ENCODE measurements around the gene DLGAP1.

The DLGAP1 gene

DNA sequence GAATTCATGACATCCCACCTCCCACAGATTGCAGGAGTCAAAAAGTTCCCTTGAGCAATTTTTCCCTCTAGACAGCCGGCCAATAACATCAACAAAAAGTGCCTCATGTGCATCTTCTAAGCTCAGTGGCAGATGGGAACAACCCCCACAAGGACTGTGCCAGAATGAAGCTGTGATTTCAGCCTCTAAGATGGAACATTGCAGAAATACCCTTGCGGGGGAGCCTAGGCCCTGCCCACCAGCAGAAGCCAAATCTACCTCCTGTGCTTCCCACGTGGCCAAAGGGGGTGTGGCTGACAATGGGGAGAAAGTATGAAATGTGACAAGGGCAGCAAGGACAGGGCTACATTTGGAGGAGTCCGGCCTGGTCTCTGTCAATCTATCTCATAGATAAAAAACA lies 522.8 kb downstream of the DLGAP1 start:
- no peak for DNase-seq (ENCODE audit: low read depth)

DNA sequence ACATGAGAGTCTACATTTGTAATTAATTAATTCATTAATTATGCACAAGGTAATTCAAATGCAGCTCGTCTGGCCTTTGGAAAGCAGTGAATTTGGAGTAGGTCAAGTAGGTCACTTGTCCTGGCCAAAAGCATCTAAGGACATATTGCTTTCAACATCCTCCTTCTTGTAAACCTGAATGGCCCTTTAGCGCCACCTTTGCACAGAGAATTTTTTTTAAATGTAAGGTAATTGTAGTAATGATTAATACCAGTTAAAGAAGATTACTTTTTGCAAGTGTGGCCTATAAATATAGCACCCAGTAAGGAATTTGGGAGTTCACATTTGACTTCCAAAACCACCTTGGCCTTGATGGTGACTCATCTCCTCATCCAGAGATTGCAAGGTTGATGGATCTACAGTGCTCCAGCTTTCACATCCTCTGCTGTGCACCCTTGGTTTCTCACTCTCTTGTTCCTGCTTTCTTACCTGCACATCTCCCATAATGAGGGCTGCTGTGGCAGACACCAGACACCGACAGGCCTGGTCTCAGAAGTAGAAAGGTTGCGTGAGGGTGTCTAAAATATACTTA lies 523.5 kb downstream of the DLGAP1 start:
- no peak for DNase-seq (ENCODE audit: low read depth)

DNA sequence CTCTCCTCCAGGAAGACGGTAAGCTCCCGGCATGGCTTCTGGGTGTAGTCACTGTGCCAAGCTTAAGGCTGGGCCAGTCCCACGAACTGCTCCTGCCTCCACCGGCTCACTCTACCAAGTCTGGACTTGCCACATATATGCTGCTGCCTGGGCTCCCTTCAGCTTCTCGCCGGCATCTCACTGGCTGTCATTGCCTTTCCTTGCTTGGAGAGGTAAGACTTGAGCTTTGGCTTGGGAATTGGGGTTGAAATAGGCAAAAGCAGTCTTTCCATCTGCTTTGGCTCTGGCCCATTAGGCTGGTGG lies 524.1 kb downstream of the DLGAP1 start:
- no peak for DNase-seq (ENCODE audit: low read depth)

DNA sequence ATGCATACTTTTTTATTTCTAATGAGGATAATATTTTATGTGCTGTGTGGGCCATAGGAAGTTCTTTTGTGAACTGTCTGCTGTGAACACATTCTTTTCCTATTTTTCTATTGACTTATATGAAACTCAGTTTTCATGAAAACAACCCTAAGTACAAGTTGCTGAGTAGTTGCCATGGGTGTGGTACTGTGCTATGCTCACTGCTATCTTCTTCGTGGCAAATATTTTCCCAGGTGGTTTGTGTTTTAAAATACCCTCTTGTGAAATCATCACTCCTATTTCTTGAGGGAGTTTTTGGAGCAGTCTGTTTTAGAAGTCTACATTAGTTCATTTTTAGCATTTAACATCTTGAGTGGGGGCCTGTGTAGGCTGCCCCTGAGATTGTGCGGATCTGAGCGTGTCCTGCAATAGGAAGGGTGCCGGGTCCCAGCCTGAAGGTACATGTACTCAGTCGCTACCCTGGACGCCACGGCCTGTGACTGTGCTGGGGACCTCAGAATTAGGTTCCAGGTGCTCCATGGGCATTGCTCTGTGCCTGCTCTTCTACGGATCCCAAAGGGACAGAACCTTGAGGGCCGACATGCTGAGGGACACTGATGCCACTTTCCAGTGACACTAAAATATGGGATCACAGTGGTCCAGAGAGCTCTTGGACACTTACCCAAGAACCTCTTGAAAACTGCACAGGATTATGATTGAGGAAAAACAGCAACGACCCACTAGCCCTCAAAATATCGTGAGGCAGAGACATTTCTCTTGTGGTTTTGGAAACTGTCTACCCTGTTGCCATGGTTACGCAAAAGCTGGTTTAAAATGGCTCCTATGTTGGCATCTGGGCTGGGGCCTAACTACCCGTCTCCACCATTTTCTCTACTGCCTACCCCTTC lies 524.7 kb downstream of the DLGAP1 start:
- DNase-seq (ENCODE audit: low read depth), result no peak

DNA sequence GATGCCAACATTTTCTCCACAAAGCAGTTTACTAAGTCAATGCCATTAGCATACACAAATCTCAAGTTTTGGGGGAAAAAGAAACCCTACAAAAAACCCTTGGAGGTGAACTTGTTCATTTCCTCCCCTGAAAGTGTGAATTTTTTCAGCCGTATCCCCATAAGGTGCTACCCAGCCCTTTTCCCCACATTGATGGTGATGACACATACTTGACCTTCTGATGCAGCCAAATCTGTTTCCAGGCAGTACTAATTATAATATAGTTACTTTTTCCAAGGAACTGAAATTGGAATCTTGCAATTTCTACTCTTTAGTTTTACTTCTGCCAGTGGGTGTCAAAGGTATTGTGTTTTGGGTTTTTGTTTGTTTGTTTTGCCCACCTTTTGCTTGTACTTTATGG lies 530.7 kb downstream of the DLGAP1 start:
- no peak for DNase-seq (ENCODE audit: low read depth)

DNA sequence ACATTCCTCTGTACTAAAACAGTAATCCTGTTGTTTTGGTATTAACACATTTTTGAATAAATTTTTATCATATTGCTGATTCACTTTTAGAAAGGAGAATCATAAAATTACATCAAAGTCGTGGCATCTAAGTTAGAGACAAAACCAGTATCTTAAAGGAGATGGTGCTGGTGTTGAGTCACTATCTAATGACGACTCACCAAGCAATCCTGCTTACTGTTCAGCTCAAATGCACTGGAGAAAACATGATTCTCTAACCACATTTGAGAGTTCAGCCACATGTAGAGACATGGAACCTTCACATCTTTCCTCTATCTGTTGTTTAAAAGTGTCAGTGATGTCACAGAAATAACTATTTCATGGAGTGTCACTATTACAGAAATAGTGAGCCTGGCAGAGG lies 531.4 kb downstream of the DLGAP1 start:
- no peak for DNase-seq (ENCODE audit: low read depth)

DNA sequence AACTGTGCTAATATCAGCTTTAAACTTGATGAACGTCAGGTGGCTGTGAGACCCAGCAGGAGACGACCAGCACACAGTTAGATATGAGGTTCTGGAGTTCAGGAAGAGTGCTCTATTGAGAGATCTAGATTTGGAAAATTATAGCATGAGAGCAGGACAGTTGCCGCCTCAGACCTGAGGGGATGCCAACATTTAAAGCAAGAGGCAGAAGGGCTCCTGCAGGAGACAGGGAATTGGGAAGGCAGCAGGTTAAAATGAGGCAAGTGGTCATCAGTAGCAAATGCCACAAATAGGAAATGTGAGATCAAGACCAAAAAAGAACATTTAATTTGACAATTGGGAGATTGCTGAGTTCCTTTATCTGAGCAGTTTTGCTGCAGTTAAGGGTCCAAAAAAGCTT lies 533.3 kb downstream of the DLGAP1 start:
- no peak for DNase-seq (ENCODE audit: low read depth)

DNA sequence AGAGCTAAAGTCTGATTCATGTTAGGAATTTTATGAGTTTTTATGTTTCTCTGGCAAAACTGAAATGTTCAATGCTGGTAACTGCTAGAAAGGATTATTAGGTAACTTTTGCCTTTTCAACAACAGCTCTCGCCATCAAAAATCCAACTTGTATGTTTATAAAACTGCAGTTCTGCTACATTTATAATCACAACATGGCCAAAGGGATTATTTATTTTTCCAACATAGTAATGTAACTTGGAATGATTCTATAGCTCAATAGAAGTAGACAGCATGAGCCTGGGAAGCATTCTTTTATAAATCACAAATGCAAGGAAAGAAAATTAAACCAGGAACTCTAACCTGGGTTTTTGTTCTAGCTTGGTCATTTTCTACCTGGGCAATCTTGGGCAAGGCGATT lies 534.3 kb downstream of the DLGAP1 start:
- no peak for DNase-seq (ENCODE audit: low read depth)

DNA sequence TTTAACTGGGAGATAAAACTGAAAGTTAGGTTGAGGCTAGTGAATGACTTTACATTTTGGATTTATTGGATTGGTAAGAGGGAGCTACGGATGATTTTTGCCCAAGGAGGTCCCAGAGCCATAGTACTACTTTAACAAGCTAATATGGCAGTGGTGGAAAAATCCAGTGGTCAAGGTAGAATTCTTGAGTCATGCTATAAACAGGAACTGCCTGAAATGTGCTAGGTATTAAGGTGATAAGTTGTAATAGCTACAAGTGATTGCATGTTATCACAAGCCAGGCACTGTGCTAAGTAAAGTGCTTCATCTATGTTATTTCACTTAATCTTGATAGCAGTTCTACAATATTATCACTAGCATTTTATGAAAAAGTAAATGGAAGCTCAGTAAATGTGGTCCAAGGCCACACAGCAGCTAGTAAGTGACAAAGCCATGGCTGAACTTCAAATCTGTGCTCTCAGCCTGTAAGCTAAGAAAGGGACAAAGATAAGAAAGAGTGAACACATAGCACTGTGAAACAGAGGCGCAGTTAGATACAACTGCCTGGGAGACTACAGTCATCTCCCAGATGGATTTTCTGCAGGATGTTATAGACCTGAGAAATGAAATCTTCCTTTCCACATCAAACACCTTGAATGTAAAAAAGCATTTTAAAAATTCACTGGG lies 535.6 kb downstream of the DLGAP1 start:
- DNase-seq (ENCODE audit: low read depth), result no peak

DNA sequence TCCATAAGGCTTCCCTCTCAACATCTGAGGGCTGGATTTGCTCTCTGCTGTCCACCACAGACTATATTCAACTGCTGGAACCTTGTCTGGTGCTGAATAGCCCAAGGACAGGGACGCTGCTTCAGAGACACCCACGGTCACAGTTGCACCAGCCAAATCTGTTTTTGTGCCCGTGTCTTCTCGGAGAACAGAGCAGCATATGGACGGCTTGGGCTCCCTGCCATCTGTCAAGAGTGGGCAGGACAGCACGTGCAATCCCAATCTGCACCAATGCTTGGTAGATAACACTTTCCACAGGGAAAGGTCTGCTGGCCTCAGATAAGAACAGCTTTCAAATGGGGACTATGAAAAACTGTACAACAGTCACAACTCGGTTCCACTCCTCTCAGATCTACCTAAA lies 539.0 kb downstream of the DLGAP1 start:
- DNase-seq (ENCODE audit: low read depth), result no peak

DNA sequence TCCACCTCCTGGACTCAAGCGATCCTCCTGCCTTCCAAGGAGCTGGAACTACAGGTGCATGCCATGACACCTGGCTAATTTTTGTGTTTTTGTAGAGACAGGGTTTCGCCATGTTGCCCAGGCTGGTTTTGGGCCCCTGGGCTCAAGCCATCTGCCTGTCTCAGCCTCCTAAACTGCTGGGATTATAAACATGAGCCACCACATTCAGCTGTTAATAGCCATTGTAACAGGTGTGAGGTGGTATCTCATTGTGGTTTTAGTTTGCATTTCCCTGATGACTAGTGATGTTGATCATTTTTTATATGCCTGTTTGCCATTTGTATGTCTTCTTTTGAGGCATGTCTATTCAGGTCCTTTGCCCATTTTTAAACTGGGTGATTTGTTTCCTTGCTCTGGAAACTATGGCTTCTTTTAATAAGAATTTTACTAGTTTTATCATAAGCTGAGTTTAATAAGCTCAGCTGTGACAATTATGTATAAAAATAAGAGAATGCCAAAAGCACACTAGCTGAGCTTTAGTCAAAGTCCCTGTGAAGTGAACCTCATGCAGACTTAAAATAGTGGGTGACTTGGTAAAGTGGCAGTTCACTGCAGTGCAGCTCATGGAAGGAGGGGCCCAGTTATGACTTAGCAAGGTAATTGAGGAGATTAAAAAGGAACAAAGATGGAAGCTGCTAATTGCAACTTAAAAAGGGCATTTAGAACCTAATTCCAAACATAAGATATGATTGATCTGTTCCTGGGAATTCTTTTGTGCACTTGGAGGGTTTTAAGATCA lies 540.1 kb downstream of the DLGAP1 start:
- no peak for DNase-seq (ENCODE audit: low read depth)

DNA sequence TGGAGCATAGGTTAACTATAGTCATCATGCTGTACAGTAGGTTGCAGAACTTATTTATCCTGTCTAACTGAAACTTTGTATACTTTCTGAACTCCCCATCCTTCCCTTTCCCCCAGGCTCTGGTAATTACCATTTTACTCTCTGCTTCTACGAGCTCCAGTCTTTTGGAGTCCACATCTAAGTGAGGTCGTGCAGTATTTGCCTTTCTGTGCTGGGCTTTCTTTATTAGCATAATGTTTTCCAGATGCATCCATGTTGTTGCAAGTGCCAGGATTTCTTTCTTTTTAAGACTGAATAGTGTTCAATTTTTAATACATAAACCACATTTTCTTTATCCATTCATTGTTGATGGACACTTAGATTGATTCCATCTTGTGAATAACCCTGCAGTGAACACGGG lies 541.0 kb downstream of the DLGAP1 start:
- DNase-seq (ENCODE audit: low read depth), result no peak

DNA sequence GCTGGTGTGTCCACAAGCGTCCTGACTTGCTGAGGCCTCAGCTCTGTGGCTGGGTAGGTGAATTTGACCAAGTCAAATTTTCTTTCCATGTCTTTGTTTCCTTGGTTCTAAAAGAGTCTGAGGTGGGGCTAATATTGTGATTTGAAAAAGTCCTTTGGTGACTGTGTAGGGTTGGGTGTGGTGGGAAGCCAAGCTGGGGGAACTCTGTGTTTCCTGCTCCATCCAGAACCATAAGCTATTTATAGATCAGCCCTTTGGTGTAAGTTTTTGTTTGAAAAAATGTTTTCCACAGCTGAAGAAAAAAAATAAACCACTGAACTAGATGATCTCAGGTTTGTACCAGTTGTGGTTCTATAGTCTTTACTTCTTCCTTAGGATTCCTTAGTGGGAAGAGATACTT lies 542.4 kb downstream of the DLGAP1 start:
- no peak for DNase-seq (ENCODE audit: low read depth)

DNA sequence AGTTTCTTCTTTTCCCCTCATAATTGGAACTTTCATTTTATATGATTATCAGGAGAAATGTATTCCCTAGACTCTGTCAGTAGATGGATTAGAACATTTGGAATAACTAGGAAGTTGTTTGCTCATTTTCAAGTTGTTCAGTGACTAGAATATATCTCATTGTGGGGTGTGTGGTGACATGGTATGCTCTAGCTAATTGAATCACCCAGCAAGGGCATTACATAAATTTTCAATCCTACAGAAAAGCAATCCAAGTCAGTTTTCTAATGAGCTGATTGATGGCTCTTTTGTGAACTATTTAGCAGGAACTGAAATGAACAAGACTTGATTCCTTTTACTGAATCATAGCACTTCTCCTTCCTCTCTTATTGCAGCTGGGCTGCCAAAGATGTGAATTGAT lies 543.7 kb downstream of the DLGAP1 start:
- no peak for DNase-seq (ENCODE audit: low read depth)

DNA sequence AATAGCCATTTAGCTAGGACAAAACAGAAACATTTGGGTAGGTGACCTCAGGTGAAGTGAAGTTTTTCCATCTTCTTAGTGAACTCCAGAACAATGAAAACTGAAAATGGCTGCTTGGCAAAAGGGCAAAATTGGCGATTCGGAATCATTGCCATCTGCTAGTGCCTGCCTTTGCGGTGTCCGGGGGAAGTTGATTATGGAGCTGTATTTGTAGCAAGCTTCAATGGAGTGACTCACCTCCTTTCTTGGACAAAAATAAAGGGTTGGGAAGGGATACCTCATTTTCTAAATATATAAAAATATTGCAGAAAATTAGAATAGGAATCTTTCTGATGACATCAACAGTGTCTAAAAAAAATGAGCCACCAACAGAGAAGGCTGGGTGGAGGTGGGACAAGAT lies 544.6 kb downstream of the DLGAP1 start:
- DNase-seq (ENCODE audit: low read depth), result no peak

DNA sequence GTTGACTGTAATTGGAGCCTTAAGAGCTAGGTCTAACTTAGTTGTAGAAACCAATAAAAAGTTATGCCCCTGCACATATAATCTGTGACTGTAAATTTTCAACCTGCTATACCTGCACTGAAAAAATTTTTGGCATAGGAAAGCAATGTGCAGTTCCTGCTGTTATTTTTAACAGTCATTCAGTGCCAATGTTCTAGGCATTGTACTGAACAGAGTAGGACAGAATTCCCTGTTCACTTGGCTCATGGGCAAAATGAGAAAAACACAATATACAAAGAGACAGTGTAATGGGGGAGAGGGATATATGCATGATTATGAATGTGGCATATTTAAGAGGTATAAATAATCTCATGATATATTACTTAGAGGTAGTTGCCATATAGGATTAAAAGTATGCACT lies 547.2 kb downstream of the DLGAP1 start:
- DNase-seq (ENCODE audit: low read depth), result no peak

DNA sequence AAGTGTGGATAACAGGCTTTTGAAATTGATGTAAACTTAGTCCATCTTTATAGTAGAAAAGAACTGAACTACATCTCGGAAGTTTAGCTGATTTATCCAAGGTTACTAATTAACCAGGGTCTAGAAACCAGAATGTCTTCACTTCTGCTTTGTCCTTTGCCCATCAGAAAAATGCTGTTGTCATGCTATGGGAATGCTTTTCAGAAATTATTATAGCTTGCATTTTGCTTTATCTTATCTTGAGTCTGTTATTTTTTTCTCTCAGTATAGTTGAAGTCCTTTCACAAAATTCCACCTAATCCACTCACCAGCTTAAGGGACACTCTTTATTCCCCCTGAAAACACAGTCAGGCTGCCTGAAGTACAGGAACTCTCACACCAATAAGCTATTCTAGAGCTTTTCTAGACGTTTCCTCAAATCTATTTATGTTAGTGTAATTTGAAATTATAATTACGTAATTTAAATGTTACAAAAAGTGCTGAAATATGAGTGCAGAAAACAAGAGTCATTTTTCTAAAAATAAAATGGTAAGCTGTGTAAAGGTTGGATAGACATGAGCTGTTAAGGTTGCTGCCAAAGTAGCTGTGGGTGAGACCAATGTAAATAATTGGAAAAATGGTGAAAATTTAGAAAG lies 548.9 kb downstream of the DLGAP1 start:
- no peak for DNase-seq (ENCODE audit: low read depth)

DNA sequence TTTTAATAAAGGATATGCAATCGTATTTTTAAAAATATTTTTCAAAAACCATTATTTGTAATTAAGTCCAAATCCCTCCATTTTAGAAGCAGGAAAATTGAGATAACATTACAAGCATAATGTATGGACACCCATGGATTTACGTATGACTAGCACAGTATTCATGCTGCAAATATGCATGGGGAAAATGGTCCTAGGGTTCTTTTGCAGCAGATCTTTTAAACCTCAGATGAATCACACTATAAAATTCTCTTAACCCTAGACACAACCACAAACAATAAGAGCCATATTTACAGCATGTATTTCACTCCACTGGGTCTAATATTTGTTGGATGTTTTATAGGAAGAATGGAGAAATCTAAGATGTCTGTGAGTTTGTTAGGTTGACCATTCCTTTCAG lies 551.8 kb downstream of the DLGAP1 start:
- no peak for DNase-seq (ENCODE audit: low read depth)

DNA sequence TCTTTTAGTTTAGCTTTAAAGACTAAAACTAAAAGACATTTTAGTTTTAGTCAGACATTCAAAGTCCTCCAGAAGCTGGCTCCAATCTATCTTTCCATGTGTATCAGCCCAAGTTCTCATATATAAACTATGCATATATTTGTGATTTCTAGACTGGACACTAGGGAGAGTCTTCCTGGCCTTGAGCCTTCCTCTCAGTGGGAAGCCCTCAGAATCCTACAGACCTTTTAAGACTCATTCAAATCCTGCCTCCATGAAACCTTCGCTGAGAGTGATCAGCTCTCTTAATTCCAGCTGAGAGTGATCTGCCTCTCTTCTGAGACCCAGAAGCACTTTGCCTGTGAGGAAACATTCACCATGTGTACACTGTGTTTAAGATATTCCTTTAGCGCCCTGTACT lies 552.4 kb downstream of the DLGAP1 start:
- no peak for DNase-seq (ENCODE audit: low read depth)

DNA sequence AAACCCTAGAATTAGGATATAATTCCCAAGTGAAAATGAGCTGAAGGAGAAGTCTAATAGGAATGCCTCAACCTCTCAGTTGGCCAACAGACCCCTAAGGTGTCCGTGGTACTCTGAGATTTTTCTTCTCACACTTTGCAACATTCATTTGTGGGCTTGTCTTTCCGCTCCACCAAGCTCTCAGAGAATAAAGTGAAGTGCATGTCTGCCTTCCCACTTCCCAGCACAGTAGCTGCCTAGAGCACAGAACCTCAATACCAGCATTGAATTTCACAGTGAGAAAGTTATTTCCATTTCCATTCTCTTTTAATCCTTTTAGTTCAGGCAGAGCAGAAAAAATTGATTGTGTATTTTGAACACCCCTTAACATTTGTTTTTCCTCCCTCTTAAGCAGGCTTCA lies 553.3 kb downstream of the DLGAP1 start:
- DNase-seq (ENCODE audit: low read depth), result no peak

DNA sequence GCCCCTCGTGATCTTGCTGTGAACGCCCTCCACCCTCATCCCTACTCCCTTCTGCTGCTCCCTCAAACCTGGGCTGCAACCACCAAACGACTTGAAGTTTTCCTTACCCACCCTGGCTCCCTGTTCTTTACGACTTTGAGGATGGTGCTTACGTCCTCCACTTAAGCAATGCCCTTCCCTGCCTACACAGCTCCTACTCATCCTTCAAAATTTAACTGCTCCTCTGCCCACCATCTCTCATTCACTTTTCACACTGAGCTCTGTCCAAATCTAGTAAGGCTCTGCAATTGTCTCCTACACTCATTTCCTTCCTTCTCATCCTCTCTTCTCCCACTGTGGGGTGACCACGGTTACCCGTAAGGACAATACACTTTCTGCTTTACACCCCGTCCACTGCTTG lies 554.1 kb downstream of the DLGAP1 start:
- DNase-seq (ENCODE audit: low read depth), result no peak

DNA sequence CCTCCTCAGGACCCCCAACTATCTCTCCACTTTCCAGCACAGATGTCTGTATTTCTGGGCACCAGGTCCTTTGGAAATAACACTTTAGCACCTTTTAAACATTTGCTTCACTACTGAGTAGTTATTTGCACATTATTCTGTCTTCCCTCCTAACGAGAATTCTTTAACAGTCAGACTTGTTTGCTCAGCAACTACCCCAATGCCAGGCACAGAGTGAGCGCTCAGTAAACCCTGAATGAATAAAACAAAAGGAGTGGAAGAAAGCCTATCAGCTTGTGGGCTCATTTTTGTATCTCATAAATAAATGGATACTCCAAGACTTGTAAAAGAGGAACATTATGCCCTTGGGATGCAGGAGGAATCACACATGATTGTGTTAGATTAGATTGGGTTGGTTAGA lies 554.8 kb downstream of the DLGAP1 start:
- no peak for DNase-seq (ENCODE audit: low read depth)
